WTC11 (cell line): ENCODE results near the gene MTERF4. TPM values are rescaled to one million over a fixed set of nuclear protein-coding genes. Genes with fewer than 3 reads are reported as not detected.

Source experiments
- ATF1 ChIP-seq: sonication (generic); formaldehyde crosslinking; IDR thresholded peaks from 2 replicates; pipeline ENCODE4 v1.8.1; 2023; ENCODE audit warnings: mild to moderate bottlenecking, moderate library complexity, missing genetic modification reagents
- ATF2 ChIP-seq: sonication (generic); formaldehyde crosslinking; IDR thresholded peaks from 2 replicates; pipeline ENCODE4 v1.8.1; 2022; ENCODE audit warnings: low read depth, missing genetic modification reagents, borderline replicate concordance
- CTCF ChIP-seq: fragments of 200-600 bp; IDR thresholded peaks from 2 replicates; pipeline ENCODE4 v1.8.0; 2022; ENCODE audit warnings: antibody characterized with exemption
- FOXJ3 ChIP-seq: sonication (generic); formaldehyde crosslinking; IDR thresholded peaks from 2 replicates; pipeline ENCODE4 v1.9.0; 2021; ENCODE audit warnings: missing genetic modification reagents, mild to moderate bottlenecking, borderline replicate concordance
- FOXP1 ChIP-seq: sonication (generic); formaldehyde crosslinking; IDR thresholded peaks from 2 replicates; pipeline ENCODE4 v1.8.0; 2022; ENCODE audit warnings: missing genetic modification reagents, mild to moderate bottlenecking, moderate library complexity, borderline replicate concordance
- GABPB1 ChIP-seq: sonication (generic); formaldehyde crosslinking; IDR thresholded peaks from 2 replicates; pipeline ENCODE4 v1.8.1; 2023; ENCODE audit warnings: mild to moderate bottlenecking, missing genetic modification reagents
- HMGA2 ChIP-seq: fragments of 250-450 bp; sonication (Bioruptor Pico); IDR thresholded peaks from 2 replicates; pipeline ENCODE4 v1.4.0; 2021; ENCODE audit warnings: mild to moderate bottlenecking, moderate library complexity
- MYBL2 ChIP-seq: sonication (generic); formaldehyde crosslinking; IDR thresholded peaks from 2 replicates; pipeline ENCODE4 v1.8.1; 2023; ENCODE audit warnings: mild to moderate bottlenecking, moderate library complexity, missing genetic modification reagents
- PRDM15 ChIP-seq: sonication (generic); formaldehyde crosslinking; IDR thresholded peaks from 2 replicates; pipeline ENCODE4 v1.8.0; 2022; ENCODE audit warnings: missing genetic modification reagents
- PRRX2 ChIP-seq: fragments of 250-450 bp; sonication (Bioruptor Pico); IDR thresholded peaks from 2 replicates; pipeline ENCODE4 v1.8.0; 2021; ENCODE audit warnings: mild to moderate bottlenecking
- STAT6 ChIP-seq: sonication (generic); formaldehyde crosslinking; conservative IDR thresholded peaks from 2 replicates; pipeline ENCODE4 v1.8.1; 2023; ENCODE audit warnings: mild to moderate bottlenecking, low read depth, missing genetic modification reagents, moderate library complexity
- TCF7 ChIP-seq: sonication (generic); formaldehyde crosslinking; IDR thresholded peaks from 2 replicates; pipeline ENCODE4 v1.8.0; 2022; ENCODE audit warnings: mild to moderate bottlenecking, low read depth, missing genetic modification reagents, moderate library complexity
- TEAD4 ChIP-seq: sonication (generic); formaldehyde crosslinking; IDR thresholded peaks from 2 replicates; pipeline ENCODE4 v1.8.0; 2022; ENCODE audit warnings: mild to moderate bottlenecking, missing genetic modification reagents
- ZMAT4 ChIP-seq: fragments of 250-450 bp; sonication (Bioruptor Pico); IDR thresholded peaks from 2 replicates; pipeline ENCODE4 v1.9.0; 2021; ENCODE audit warnings: mild to moderate bottlenecking
- ZNF138 ChIP-seq: sonication (generic); formaldehyde crosslinking; conservative IDR thresholded peaks from 2 replicates; pipeline ENCODE4 v1.8.1; 2022; ENCODE audit warnings: mild to moderate bottlenecking, moderate library complexity, missing genetic modification reagents
- ZNF219 ChIP-seq: sonication (generic); formaldehyde crosslinking; IDR thresholded peaks from 2 replicates; pipeline ENCODE4 v1.8.0; 2023; ENCODE audit warnings: missing genetic modification reagents, mild to moderate bottlenecking, borderline replicate concordance
- ZNF423 ChIP-seq: fragments of 250-450 bp; sonication (Bioruptor Pico); IDR thresholded peaks from 2 replicates; pipeline ENCODE4 v2.1.2; 2022; ENCODE audit warnings: mild to moderate bottlenecking, moderate library complexity
- ZNF425 ChIP-seq: fragments of 250-450 bp; sonication (Bioruptor Pico); conservative IDR thresholded peaks from 2 replicates; pipeline ENCODE4 v1.9.0; 2021; ENCODE audit warnings: mild to moderate bottlenecking
- ZNF512 ChIP-seq: sonication (generic); formaldehyde crosslinking; IDR thresholded peaks from 2 replicates; pipeline ENCODE4 v1.8.1; 2022; ENCODE audit warnings: missing genetic modification reagents, borderline replicate concordance
- ZSCAN18 ChIP-seq: fragments of 250-450 bp; sonication (Bioruptor Pico); IDR thresholded peaks from 2 replicates; pipeline ENCODE4 v2.1.2; 2022; ENCODE audit warnings: mild to moderate bottlenecking, moderate library complexity
- total RNA-seq: library from RNA; stranded (reverse); gene quantifications from 3 replicates; pipeline ENCODE4 v1.2.3, GENCODE V29; 2021
- TF ChIP-seq, protein P1 (sequence below): sonication (generic); formaldehyde crosslinking; IDR thresholded peaks from 2 replicates; pipeline ENCODE4 v1.8.1; 2022; ENCODE audit warnings: mild to moderate bottlenecking, moderate library complexity, missing genetic modification reagents

MTERF4 gene
- total RNA-seq, 1 experiment from 2014 or later, result 23.3 TPM

DNA sequence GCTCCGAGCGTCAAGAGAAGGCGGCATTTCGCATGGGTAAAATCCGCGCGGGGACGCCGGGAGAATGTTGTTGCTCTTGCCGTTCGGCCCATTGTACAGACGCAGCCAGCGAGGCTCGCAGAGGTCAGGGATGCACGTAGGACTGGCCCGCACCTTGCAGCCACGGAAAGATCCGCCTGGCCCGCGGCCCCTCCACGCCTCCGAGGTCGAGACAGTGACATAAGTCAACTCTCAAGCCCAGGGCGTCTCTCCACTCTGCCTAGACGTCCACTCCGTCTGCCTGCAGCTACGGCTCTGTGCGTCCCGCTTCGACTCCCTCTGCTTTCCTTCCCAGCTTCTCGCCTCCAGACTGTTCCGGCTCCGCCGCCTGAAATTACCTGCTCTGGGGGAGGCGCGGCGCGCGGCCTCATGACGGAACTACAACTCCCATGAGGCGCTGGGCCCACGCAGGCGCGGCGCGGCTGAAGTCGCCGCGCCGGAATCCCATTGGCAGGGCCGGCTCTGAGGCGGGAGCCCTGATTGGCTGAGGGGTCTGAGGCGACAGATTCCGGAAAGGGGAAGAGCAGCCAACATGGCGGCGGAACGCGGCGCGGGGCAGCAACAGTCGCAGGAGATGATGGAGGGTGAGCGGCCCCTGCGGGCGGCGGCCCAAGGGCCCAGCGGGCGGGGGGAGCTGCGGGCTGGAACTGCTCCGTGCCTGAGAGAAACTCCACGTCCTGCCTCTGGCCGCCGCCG is 48.0 kb upstream of the MTERF4 start, which contains the start of gene PPP1R7 (continued):
- no peak for TF ChIP-seq STAT6 (CRISPR knock-in tag)
- no peak for TF ChIP-seq ZNF425 (CRISPR knock-in tag)
- TF ChIP-seq, protein P1, sequence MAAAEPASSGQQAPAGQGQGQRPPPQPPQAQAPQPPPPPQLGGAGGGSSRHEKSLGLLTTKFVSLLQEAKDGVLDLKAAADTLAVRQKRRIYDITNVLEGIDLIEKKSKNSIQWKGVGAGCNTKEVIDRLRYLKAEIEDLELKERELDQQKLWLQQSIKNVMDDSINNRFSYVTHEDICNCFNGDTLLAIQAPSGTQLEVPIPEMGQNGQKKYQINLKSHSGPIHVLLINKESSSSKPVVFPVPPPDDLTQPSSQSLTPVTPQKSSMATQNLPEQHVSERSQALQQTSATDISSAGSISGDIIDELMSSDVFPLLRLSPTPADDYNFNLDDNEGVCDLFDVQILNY, result no peak
- TF ChIP-seq ZMAT4 (CRISPR knock-in tag), result no peak
- TF ChIP-seq FOXJ3 (CRISPR knock-in tag), result no peak
- no peak; the same call in 1 of the 2 replicates for TF ChIP-seq ATF1 (CRISPR knock-in tag)
- TF ChIP-seq ZSCAN18 (CRISPR knock-in tag), result no peak
- no peak for TF ChIP-seq TEAD4 (CRISPR knock-in tag)
- no peak for TF ChIP-seq ZNF138
- peak; percentile 69 for TF ChIP-seq PRDM15
- no peak for TF ChIP-seq ZNF219
- no peak for TF ChIP-seq GABPB1 (CRISPR knock-in tag)
- peak; percentile 73; the same call in 1 of the 2 replicates for TF ChIP-seq FOXP1 (CRISPR knock-in tag)
- no peak for TF ChIP-seq ATF2 (CRISPR knock-in tag)
- peak; percentile 21; the same call in 1 of the 2 replicates for TF ChIP-seq HMGA2 (CRISPR knock-in tag)
- TF ChIP-seq MYBL2 (CRISPR knock-in tag), result peak; percentile 56; the same call in 1 of the 2 replicates
- TF ChIP-seq PRRX2 (CRISPR knock-in tag), result no peak
- TF ChIP-seq ZNF512, result no peak
- no peak for TF ChIP-seq ZNF423 (CRISPR knock-in tag)
- TF ChIP-seq TCF7 (CRISPR knock-in tag), result no peak
- TF ChIP-seq CTCF, result no peak
